Fibroblast of peridontal ligament (primary cell): ENCODE data around the gene INPP5A.
A peak's percentile ranks its signal among the peaks of the same experiment; 100 is the strongest.
"Not testable (repeated sequence)": the region's sequence is repeated elsewhere in the genome, so short reads cannot be mapped to it uniquely, and the experiment has no call there.

ENCODE experiments used
- DNase-seq: peaks from one replicate; pipeline ENCODE4 v3.0.0-alpha.2; 2010; ENCODE audit errors: extremely low read depth

INPP5A gene

GRCh38 chr10:132761395-132762060 lies 223.9 kb downstream of the INPP5A start:
- no peak for DNase-seq

GRCh38 chr10:132762267-132762666 lies 224.7 kb downstream of the INPP5A start:
- DNase-seq, result no peak

- DNase-seq, result no peak
Measured at GRCh38 chr10:132763545-132763944, 226.0 kb downstream of the INPP5A start.

GRCh38 chr10:132764108-132764507 lies 226.5 kb downstream of the INPP5A start:
- no peak for DNase-seq

- no peak for DNase-seq
Measured at GRCh38 chr10:132765435-132765834, 227.8 kb downstream of the INPP5A start.

- no peak for DNase-seq
Measured at GRCh38 chr10:132766291-132766690, 228.7 kb downstream of the INPP5A start.

- no peak for DNase-seq
Measured at GRCh38 chr10:132768346-132769248, 231.0 kb downstream of the INPP5A start.

GRCh38 chr10:132770061-132771021 lies 232.8 kb downstream of the INPP5A start:
- DNase-seq, result no peak

GRCh38 chr10:132772816-132773215 lies 235.2 kb downstream of the INPP5A start:
- DNase-seq, result not testable (repeated sequence)

GRCh38 chr10:132774181-132774901 lies 236.8 kb downstream of the INPP5A start:
- no peak for DNase-seq

GRCh38 chr10:132774902-132775863 lies 237.6 kb downstream of the INPP5A start:
- peak; percentile 5 for DNase-seq

GRCh38 chr10:132776186-132776585 lies 238.6 kb downstream of the INPP5A start:
- no peak for DNase-seq

- no peak for DNase-seq
Measured at GRCh38 chr10:132776821-132777220, 239.2 kb downstream of the INPP5A start.

- DNase-seq, result no peak
Measured at GRCh38 chr10:132777441-132777840, 239.9 kb downstream of the INPP5A start.

GRCh38 chr10:132779549-132780294 lies 242.1 kb downstream of the INPP5A start:
- no peak for DNase-seq

GRCh38 chr10:132780356-132780755 lies 242.8 kb downstream of the INPP5A start:
- DNase-seq, result no peak

- DNase-seq, result no peak
Measured at GRCh38 chr10:132781556-132781955, 244.0 kb downstream of the INPP5A start.

- no peak for DNase-seq
Measured at GRCh38 chr10:132783165-132783939, 245.8 kb downstream of the INPP5A start.
